Hepatocyte (in vitro differentiated cells): ENCODE measurements around the gene YOD1.

Source experiments
- CTCF ChIP-seq: fragments of 200-600 bp; sonication (generic); IDR thresholded peaks from 2 replicates; pipeline ENCODE4 v1.5.1; 2016; ENCODE audit warnings: antibody characterized with exemption, mild to moderate bottlenecking; ENCODE audit not compliant: poor library complexity
- EZH2 ChIP-seq: fragments of 200-600 bp; sonication (generic); IDR thresholded peaks from 2 replicates; pipeline ENCODE4 v1.6.1; 2016; ENCODE audit warnings: antibody characterized with exemption, mild to moderate bottlenecking, borderline replicate concordance
- EZH2phosphoT487 ChIP-seq: fragments of 200-600 bp; sonication (generic); IDR thresholded peaks from one replicate; pipeline ENCODE4 v1.6.1; 2018; ENCODE audit warnings: antibody characterized with exemption, mild to moderate bottlenecking, low read depth, moderate library complexity; ENCODE audit not compliant: unreplicated experiment, severe bottlenecking

DNA sequence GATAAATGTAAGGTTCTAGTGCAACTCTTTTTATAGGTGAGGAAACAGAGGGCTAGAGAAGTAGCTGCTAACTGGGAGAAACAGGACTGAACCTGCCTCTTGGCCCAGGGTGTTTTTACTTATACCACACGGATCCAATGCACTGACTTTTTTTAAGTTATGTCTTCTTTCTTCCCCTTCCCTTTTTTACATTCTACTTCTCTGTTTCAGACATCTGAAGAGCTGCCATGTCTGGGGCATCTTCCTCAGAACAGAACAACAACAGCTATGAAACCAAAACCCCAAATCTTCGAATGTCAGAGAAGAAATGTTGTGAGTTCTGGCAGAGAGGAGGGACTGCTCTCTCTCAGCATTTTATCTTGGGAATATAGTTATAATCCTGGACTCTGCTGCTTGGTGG, 3.5 kb upstream of the YOD1 start:
- TF ChIP-seq CTCF (no peak), EZH2phosphoT487 (no peak), EZH2 (no peak)
